ENCODE data around the gene SMYD1. TPM values are rescaled to one million over a fixed set of nuclear protein-coding genes. Genes with fewer than 3 reads are reported as not detected.

Gene SMYD1
- total and polyA plus RNA-seq, 2 donors (not counting 3 experiments of a cell fraction or from before 2014, with no cell fraction given): not detected

DNA sequence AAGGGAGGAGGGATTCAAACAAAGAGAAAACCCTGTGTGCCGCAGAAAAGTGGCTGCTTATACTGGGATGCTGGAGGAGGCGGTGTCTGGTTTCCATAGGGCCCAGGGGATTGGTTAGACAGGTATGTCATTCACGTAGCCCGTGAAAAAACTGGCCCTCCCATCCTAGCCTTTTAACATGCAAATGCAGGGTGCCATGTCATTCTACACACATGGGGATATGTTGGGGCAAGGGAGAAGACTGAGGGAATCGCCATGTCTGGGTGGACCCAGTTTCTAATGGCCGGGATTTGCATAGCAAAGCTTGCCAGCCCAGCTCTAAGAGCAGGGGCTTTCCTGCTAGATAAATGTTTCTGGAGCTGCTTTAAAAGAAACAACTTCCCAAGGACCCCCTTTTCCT, 43.1 kb upstream of the SMYD1 start:
- no TSS peak for BruUV-seq (replicated peaks)
- H3K4me2 ChIP-seq (ENCODE audit: insufficient read depth, low read length): no peak overlapping the region
- FAIRE-seq (no peak), DNase-seq (ENCODE audit: low read depth, low spot score) (no peak)
- no peak overlapping the region for H3K27ac ChIP-seq (ENCODE audit: insufficient read depth, low read depth, low read length)
- POLR2A ChIA-PET: no interaction called here
- H3K79me2 ChIP-seq (ENCODE audit: control insufficient read depth, insufficient read depth, low read length): no peaks in the 10 kb centered on the region
- dilution Hi-C loops (cut with MboI; ENCODE audit: extremely low pct_ligation_motif_present, low sequenced_read_pairs): no loop called here
- intact Hi-C loops (cut with micrococcal nuclease): no loop called here
- CTCF ChIA-PET: no interaction called here
- no peak overlapping the region for H3K4me3 ChIP-seq (replicated peaks in 1 of 3; ENCODE audit: insufficient read depth in 1 of 3, low read depth in 1 of 3, low read length in 3 of 3)
- H3K9ac ChIP-seq (replicated peaks; ENCODE audit: extremely low read depth, insufficient read depth, low read length): no peak overlapping the region
- H3K9me1 ChIP-seq (replicated peaks; ENCODE audit: control insufficient read depth, extremely low read depth, insufficient read depth, low read length): no peaks in the 10 kb centered on the region
- H3K36me3 ChIP-seq (ENCODE audit: control insufficient read depth in 2 of 2, extremely low read depth in 1 of 2, insufficient read depth in 2 of 2, low read length in 2 of 2): peaks cover 3 to 4% of the 10 kb centered on the region in 2 experiments
- H3K9me3 ChIP-seq (replicated peaks; ENCODE audit: control insufficient read depth, insufficient read depth, low read length): no peaks in the 10 kb centered on the region
- no peaks in the 10 kb centered on the region for H4K20me1 ChIP-seq (replicated peaks; ENCODE audit: control insufficient read depth, extremely low read depth, insufficient read depth, low read length)
- TF ChIP-seq, protein P1, sequence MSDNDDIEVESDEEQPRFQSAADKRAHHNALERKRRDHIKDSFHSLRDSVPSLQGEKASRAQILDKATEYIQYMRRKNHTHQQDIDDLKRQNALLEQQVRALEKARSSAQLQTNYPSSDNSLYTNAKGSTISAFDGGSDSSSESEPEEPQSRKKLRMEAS (IDR thresholded peaks at IDR 0.05; ENCODE audit: insufficient read depth, insufficient read length): no peak
- TF ChIP-seq JUN (IDR thresholded peaks at IDR 0.05; ENCODE audit: borderline replicate concordance, insufficient read depth, insufficient read length, low read depth): no peak
- no peak for TF ChIP-seq GATA2 (IDR thresholded peaks at IDR 0.05; ENCODE audit: insufficient read depth, insufficient read length, low read depth, low read length)
- no peak for TF ChIP-seq MYC (IDR thresholded peaks at IDR 0.05; ENCODE audit: low read depth, low read length)
- TF ChIP-seq, protein P2, sequence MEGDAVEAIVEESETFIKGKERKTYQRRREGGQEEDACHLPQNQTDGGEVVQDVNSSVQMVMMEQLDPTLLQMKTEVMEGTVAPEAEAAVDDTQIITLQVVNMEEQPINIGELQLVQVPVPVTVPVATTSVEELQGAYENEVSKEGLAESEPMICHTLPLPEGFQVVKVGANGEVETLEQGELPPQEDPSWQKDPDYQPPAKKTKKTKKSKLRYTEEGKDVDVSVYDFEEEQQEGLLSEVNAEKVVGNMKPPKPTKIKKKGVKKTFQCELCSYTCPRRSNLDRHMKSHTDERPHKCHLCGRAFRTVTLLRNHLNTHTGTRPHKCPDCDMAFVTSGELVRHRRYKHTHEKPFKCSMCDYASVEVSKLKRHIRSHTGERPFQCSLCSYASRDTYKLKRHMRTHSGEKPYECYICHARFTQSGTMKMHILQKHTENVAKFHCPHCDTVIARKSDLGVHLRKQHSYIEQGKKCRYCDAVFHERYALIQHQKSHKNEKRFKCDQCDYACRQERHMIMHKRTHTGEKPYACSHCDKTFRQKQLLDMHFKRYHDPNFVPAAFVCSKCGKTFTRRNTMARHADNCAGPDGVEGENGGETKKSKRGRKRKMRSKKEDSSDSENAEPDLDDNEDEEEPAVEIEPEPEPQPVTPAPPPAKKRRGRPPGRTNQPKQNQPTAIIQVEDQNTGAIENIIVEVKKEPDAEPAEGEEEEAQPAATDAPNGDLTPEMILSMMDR (IDR thresholded peaks at IDR 0.05; ENCODE audit: extremely low read depth in 1 of 2, insufficient read depth in 1 of 2, low read depth in 1 of 2, low read length in 2 of 2): no peak
- TF ChIP-seq EZH2 (IDR thresholded peaks at IDR 0.05; ENCODE audit: borderline replicate concordance, low read depth, low read length, severe bottlenecking): no peak
- H2AFZ ChIP-seq (ENCODE audit: low read depth, low read length): no peak overlapping the region
- no peaks in the 10 kb centered on the region for H3K4me1 ChIP-seq (ENCODE audit: control insufficient read depth, extremely low read depth, insufficient read depth, low read length)
- no peaks in the 10 kb centered on the region for H3K27me3 ChIP-seq (ENCODE audit: control insufficient read depth in 2 of 2, insufficient read depth in 2 of 2, low read length in 2 of 2)
